ENCODE results near the gene MESP1.

- TF ChIP-seq, protein P1, sequence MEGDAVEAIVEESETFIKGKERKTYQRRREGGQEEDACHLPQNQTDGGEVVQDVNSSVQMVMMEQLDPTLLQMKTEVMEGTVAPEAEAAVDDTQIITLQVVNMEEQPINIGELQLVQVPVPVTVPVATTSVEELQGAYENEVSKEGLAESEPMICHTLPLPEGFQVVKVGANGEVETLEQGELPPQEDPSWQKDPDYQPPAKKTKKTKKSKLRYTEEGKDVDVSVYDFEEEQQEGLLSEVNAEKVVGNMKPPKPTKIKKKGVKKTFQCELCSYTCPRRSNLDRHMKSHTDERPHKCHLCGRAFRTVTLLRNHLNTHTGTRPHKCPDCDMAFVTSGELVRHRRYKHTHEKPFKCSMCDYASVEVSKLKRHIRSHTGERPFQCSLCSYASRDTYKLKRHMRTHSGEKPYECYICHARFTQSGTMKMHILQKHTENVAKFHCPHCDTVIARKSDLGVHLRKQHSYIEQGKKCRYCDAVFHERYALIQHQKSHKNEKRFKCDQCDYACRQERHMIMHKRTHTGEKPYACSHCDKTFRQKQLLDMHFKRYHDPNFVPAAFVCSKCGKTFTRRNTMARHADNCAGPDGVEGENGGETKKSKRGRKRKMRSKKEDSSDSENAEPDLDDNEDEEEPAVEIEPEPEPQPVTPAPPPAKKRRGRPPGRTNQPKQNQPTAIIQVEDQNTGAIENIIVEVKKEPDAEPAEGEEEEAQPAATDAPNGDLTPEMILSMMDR (IDR thresholded peaks at IDR 0.05), result no peak
- no peak for TF ChIP-seq POLR2AphosphoS5 (IDR thresholded peaks at IDR 0.05)
Measured at GRCh38 chr15:89714775-89715174, 36.3 kb downstream of the MESP1 start.
